ENCODE measurements around the gene CHURC1.

Gene CHURC1

GRCh38 chr14:64968167-64968566 lies 53.9 kb downstream of the CHURC1 start:
- no peaks in the 10 kb centered on the region for H3K36me3 Mint-ChIP-seq (ENCODE audit: low read depth)
- H3K27ac Mint-ChIP-seq = no peak overlapping the region
- no peak for DNase-seq (ENCODE audit: low spot score)
- no peaks in the 10 kb centered on the region for H3K9me3 Mint-ChIP-seq
- H3K4me3 Mint-ChIP-seq = no peak overlapping the region
- H3K4me1 Mint-ChIP-seq (ENCODE audit: low read depth) = peaks cover 2% of the 10 kb centered on the region
- H3K27me3 Mint-ChIP-seq (ENCODE audit: low read depth) = peaks cover 20% of the 10 kb centered on the region

- Mint-ChIP-seq H3K27ac (no peak overlapping the region), H3K9me3 (no peaks in the 10 kb centered on the region), H3K4me1 (ENCODE audit: low read depth) (peaks cover 2% of the 10 kb centered on the region), H3K27me3 (ENCODE audit: low read depth) (peaks cover 20% of the 10 kb centered on the region), H3K4me3 (no peak overlapping the region), H3K36me3 (ENCODE audit: low read depth) (no peaks in the 10 kb centered on the region)
- DNase-seq (ENCODE audit: low spot score) = no peak
Measured at GRCh38 chr14:64968651-64969050, 54.4 kb downstream of the CHURC1 start.

- no peaks in the 10 kb centered on the region for H3K36me3 Mint-ChIP-seq (ENCODE audit: low read depth)
- H3K27me3 Mint-ChIP-seq (ENCODE audit: low read depth) = peaks cover 22% of the 10 kb centered on the region
- H3K4me1 Mint-ChIP-seq (ENCODE audit: low read depth) = peaks cover 2% of the 10 kb centered on the region
- no peak for DNase-seq (ENCODE audit: low spot score)
- no peak overlapping the region for H3K27ac Mint-ChIP-seq
- H3K9me3 Mint-ChIP-seq = no peaks in the 10 kb centered on the region
- H3K4me3 Mint-ChIP-seq = no peak overlapping the region
Measured at GRCh38 chr14:64970041-64970440, 55.8 kb downstream of the CHURC1 start.

- Mint-ChIP-seq H3K9me3 (no peaks in the 10 kb centered on the region), H3K27me3 (ENCODE audit: low read depth) (peaks cover 22% of the 10 kb centered on the region), H3K4me1 (ENCODE audit: low read depth) (peaks cover 2% of the 10 kb centered on the region), H3K27ac (no peak overlapping the region), H3K36me3 (ENCODE audit: low read depth) (no peaks in the 10 kb centered on the region), H3K4me3 (peak overlapping the region; percentile 66)
- DNase-seq (ENCODE audit: low spot score) = no peak
Measured at GRCh38 chr14:64970776-64971477, 56.7 kb downstream of the CHURC1 start.

GRCh38 chr14:64971491-64971942 lies 57.3 kb downstream of the CHURC1 start:
- no peak for DNase-seq (ENCODE audit: low spot score)
- Mint-ChIP-seq H3K27me3 (ENCODE audit: low read depth) (peaks cover 24% of the 10 kb centered on the region), H3K4me1 (ENCODE audit: low read depth) (peaks cover 2% of the 10 kb centered on the region), H3K36me3 (ENCODE audit: low read depth) (no peaks in the 10 kb centered on the region), H3K9me3 (no peaks in the 10 kb centered on the region), H3K4me3 (peak overlapping the region; percentile 66), H3K27ac (no peak overlapping the region)

GRCh38 chr14:64971943-64972791 lies 57.9 kb downstream of the CHURC1 start, which contains the start of gene RAB15:
Gene RAB15 (minus strand): TSS chr14:64972336. CDS start chr14:64972076, 260 bp downstream.
- peaks cover 28% of the 10 kb centered on the region for H3K27me3 Mint-ChIP-seq (ENCODE audit: low read depth)
- peak within 1 kb of the TSS; percentile 84 for H3K4me3 Mint-ChIP-seq
- DNase-seq (ENCODE audit: low spot score) = peak; percentile 35
- no peaks in the 10 kb centered on the region for H3K9me3 Mint-ChIP-seq
- no peaks in the 10 kb centered on the region for H3K4me1 Mint-ChIP-seq (ENCODE audit: low read depth)
- H3K27ac Mint-ChIP-seq = no peak within 1 kb of the TSS
- no peaks in the 10 kb centered on the region for H3K36me3 Mint-ChIP-seq (ENCODE audit: low read depth)

GRCh38 chr14:64973026-64973442 lies 58.8 kb downstream of the CHURC1 start:
- Mint-ChIP-seq H3K27me3 (ENCODE audit: low read depth) (peaks cover 29% of the 10 kb centered on the region), H3K36me3 (ENCODE audit: low read depth) (no peaks in the 10 kb centered on the region), H3K4me1 (ENCODE audit: low read depth) (no peaks in the 10 kb centered on the region), H3K4me3 (peak overlapping the region; percentile 84), H3K9me3 (no peaks in the 10 kb centered on the region), H3K27ac (no peak overlapping the region)
- DNase-seq (ENCODE audit: low spot score) = no peak

GRCh38 chr14:64973826-64974225 lies 59.6 kb downstream of the CHURC1 start:
- H3K27ac Mint-ChIP-seq = no peak overlapping the region
- H3K4me3 Mint-ChIP-seq = no peak overlapping the region
- no peaks in the 10 kb centered on the region for H3K4me1 Mint-ChIP-seq (ENCODE audit: low read depth)
- H3K27me3 Mint-ChIP-seq (ENCODE audit: low read depth) = peaks cover 33% of the 10 kb centered on the region
- no peaks in the 10 kb centered on the region for H3K9me3 Mint-ChIP-seq
- no peak for DNase-seq (ENCODE audit: low spot score)
- no peaks in the 10 kb centered on the region for H3K36me3 Mint-ChIP-seq (ENCODE audit: low read depth)

- Mint-ChIP-seq H3K27ac (no peak overlapping the region), H3K4me3 (no peak overlapping the region), H3K27me3 (ENCODE audit: low read depth) (peaks cover 33% of the 10 kb centered on the region), H3K9me3 (no peaks in the 10 kb centered on the region), H3K4me1 (ENCODE audit: low read depth) (no peaks in the 10 kb centered on the region), H3K36me3 (ENCODE audit: low read depth) (no peaks in the 10 kb centered on the region)
- DNase-seq (ENCODE audit: low spot score) = no peak
Measured at GRCh38 chr14:64974563-64974962, 60.3 kb downstream of the CHURC1 start.

- Mint-ChIP-seq H3K4me3 (no peak overlapping the region), H3K36me3 (ENCODE audit: low read depth) (no peaks in the 10 kb centered on the region), H3K4me1 (ENCODE audit: low read depth) (peaks cover 8% of the 10 kb centered on the region), H3K27ac (no peak overlapping the region), H3K9me3 (no peaks in the 10 kb centered on the region), H3K27me3 (ENCODE audit: low read depth) (peaks cover 35% of the 10 kb centered on the region)
- no peak for DNase-seq (ENCODE audit: low spot score)
Measured at GRCh38 chr14:64979336-64980074, 65.2 kb downstream of the CHURC1 start.

- peak overlapping the region; percentile 63 for H3K4me3 Mint-ChIP-seq
- H3K4me1 Mint-ChIP-seq (ENCODE audit: low read depth) = peaks cover 22% of the 10 kb centered on the region
- H3K9me3 Mint-ChIP-seq = no peaks in the 10 kb centered on the region
- no peak for DNase-seq (ENCODE audit: low spot score)
- H3K27me3 Mint-ChIP-seq (ENCODE audit: low read depth) = peaks cover 30% of the 10 kb centered on the region
- no peak overlapping the region for H3K27ac Mint-ChIP-seq
- H3K36me3 Mint-ChIP-seq (ENCODE audit: low read depth) = no peaks in the 10 kb centered on the region
Measured at GRCh38 chr14:64983439-64984310, 69.4 kb downstream of the CHURC1 start.

All from T-helper 2 cell treated with Interferon-gamma antibody and Interleukin-4, amounts not matched to agents 5 μg/mL and 100 μg/mL, for 36 hours (primary cell).